HepG2 (cell line): ENCODE results near the gene BRAP. TPM values are rescaled to one million over a fixed set of nuclear protein-coding genes. Genes with fewer than 3 reads are reported as not detected.

Source experiments
- ATAD3A ChIP-seq: sonication (generic); formaldehyde crosslinking; IDR thresholded peaks from 2 replicates; pipeline ENCODE4 v1.4.0; 2020; ENCODE audit warnings: missing genetic modification reagents
- ATF5 ChIP-seq: sonication (generic); formaldehyde crosslinking; IDR thresholded peaks from 2 replicates; pipeline ENCODE4 v1.4.0; 2020; ENCODE audit warnings: mild to moderate bottlenecking, low read depth, missing genetic modification reagents
- ATF7-NPFF ChIP-seq: sonication (generic); formaldehyde crosslinking; IDR thresholded peaks from 2 replicates; pipeline ENCODE4 v1.8.1; 2023; ENCODE audit warnings: mild to moderate bottlenecking, low read depth, missing genetic modification reagents, moderate library complexity
- ATM ChIP-seq: fragments of 450-650 bp; IDR thresholded peaks from 2 replicates; pipeline ENCODE4 v1.7.1; 2017; ENCODE audit warnings: mild to moderate bottlenecking, borderline replicate concordance
- HMGA1 ChIP-seq: sonication (generic); formaldehyde crosslinking; conservative IDR thresholded peaks from 2 replicates; pipeline ENCODE4 v1.4.0; 2020; ENCODE audit warnings: missing genetic modification reagents
- ISX ChIP-seq: sonication (generic); formaldehyde crosslinking; conservative IDR thresholded peaks from 2 replicates; pipeline ENCODE4 v1.5.0; 2020; ENCODE audit warnings: missing genetic modification reagents
- KAT8 ChIP-seq: IDR thresholded peaks from 2 replicates; pipeline ENCODE4 v1.6.1; 2016; ENCODE audit warnings: missing genetic modification reagents, missing compliant biosample characterization
- MBD4 ChIP-seq: IDR thresholded peaks from 2 replicates; pipeline ENCODE4 v1.6.1; 2012; ENCODE audit warnings: low read length, inconsistent platforms, borderline replicate concordance
- MED13 ChIP-seq: sonication (generic); formaldehyde crosslinking; IDR thresholded peaks from 2 replicates; pipeline ENCODE4 v1.5.0; 2020; ENCODE audit warnings: missing genetic modification reagents
- PCBP2 ChIP-seq: fragments of 200-400 bp; formaldehyde crosslinking; optimal IDR thresholded peaks from 2 replicates; pipeline ENCODE3; 2018; ENCODE audit warnings: low read length, low read depth; ENCODE audit not compliant: poor library complexity, severe bottlenecking
- RFX1 ChIP-seq: fragments of 450-650 bp; IDR thresholded peaks from 2 replicates; pipeline ENCODE4 v1.6.1; 2017
- RNF2 ChIP-seq: fragments of 450-650 bp; conservative IDR thresholded peaks from 2 replicates; pipeline ENCODE4 v1.6.1; 2016; ENCODE audit warnings: low read depth
- SOX6 ChIP-seq, 2 experiments: fragments of 450-650 bp in 1 of 2; sonication (generic) in 1 of 2; formaldehyde crosslinking in 1 of 2; IDR thresholded peaks; 2 replicates each; pipeline versions ENCODE4 v1.4.0 to v1.6.1; 2017 to 2020; ENCODE audit warnings: antibody characterized with exemption in 1 of 2, mild to moderate bottlenecking in 1 of 2, missing genetic modification reagents in 1 of 2
- THYN1 ChIP-seq: sonication (generic); formaldehyde crosslinking; IDR thresholded peaks from 2 replicates; pipeline ENCODE4 v1.8.1; 2023; ENCODE audit warnings: low read depth, mild to moderate bottlenecking, moderate library complexity, missing genetic modification reagents, borderline replicate concordance
- ZNF549 ChIP-seq: sonication (generic); formaldehyde crosslinking; IDR thresholded peaks from 2 replicates; pipeline ENCODE4 v1.5.0; 2020; ENCODE audit warnings: missing genetic modification reagents
- polyA plus RNA-seq, 8 experiments: library from polyadenylated mRNA; depleted of rRNA in 3 of 8; stranded (reverse) in 7 of 8; unstranded in 1 of 8; fragments of >200 nt; fragmentation: Illumina TruSeq in 4 of 8; extraction: Trizol in 4 of 8; gene quantifications; 2 replicates each; pipeline versions ENCODE4 v1.2.1 to v1.2.3, GENCODE V29; 2011 to 2016; ENCODE audit warnings: low read depth in 4 of 8, missing spikeins in 1 of 8, mixed read lengths in 1 of 8; ENCODE audit not compliant: insufficient read depth in 1 of 8
- total RNA-seq, 5 experiments: library from RNA; depleted of rRNA; stranded (reverse); fragments of >200 nt; fragmentation: Illumina TruSeq; extraction: Trizol; gene quantifications; 2 replicates each; pipeline ENCODE4 v1.2.3, GENCODE V29; 2016; ENCODE audit warnings: low read depth in 1 of 5
- TF ChIP-seq, protein P1 (sequence below): sonication (generic); formaldehyde crosslinking; IDR thresholded peaks from 2 replicates; pipeline ENCODE4 v1.9.0; 2021; ENCODE audit warnings: missing genetic modification reagents, borderline replicate concordance
- TF ChIP-seq, protein P2 (sequence below), 2 experiments: IDR thresholded peaks; 2 replicates each; pipeline ENCODE4 v1.6.1; 2011 to 2012; ENCODE audit warnings: low read length in 2 of 2, borderline replicate concordance in 1 of 2, low read depth in 1 of 2, mild to moderate bottlenecking in 1 of 2, moderate library complexity in 1 of 2
- TF ChIP-seq, protein P3 (sequence below): sonication (generic); formaldehyde crosslinking; conservative IDR thresholded peaks from 2 replicates; pipeline ENCODE4 v1.4.0; 2020; ENCODE audit warnings: missing genetic modification reagents
- TF ChIP-seq, protein P4 (sequence below): IDR thresholded peaks from 2 replicates; pipeline ENCODE4 v1.6.1; 2016; ENCODE audit warnings: missing genetic modification reagents, missing compliant biosample characterization

Gene BRAP
- total and polyA plus RNA-seq, 2 of the 13 experiments (the other 11 are each of a cell fraction or from before 2014, with no cell fraction given), result 8.1 to 15.4 TPM

- TF ChIP-seq, protein P1, sequence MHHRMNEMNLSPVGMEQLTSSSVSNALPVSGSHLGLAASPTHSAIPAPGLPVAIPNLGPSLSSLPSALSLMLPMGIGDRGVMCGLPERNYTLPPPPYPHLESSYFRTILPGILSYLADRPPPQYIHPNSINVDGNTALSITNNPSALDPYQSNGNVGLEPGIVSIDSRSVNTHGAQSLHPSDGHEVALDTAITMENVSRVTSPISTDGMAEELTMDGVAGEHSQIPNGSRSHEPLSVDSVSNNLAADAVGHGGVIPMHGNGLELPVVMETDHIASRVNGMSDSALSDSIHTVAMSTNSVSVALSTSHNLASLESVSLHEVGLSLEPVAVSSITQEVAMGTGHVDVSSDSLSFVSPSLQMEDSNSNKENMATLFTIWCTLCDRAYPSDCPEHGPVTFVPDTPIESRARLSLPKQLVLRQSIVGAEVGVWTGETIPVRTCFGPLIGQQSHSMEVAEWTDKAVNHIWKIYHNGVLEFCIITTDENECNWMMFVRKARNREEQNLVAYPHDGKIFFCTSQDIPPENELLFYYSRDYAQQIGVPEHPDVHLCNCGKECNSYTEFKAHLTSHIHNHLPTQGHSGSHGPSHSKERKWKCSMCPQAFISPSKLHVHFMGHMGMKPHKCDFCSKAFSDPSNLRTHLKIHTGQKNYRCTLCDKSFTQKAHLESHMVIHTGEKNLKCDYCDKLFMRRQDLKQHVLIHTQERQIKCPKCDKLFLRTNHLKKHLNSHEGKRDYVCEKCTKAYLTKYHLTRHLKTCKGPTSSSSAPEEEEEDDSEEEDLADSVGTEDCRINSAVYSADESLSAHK (CRISPR knock-in tag), result no peak
- TF ChIP-seq, protein P2, sequence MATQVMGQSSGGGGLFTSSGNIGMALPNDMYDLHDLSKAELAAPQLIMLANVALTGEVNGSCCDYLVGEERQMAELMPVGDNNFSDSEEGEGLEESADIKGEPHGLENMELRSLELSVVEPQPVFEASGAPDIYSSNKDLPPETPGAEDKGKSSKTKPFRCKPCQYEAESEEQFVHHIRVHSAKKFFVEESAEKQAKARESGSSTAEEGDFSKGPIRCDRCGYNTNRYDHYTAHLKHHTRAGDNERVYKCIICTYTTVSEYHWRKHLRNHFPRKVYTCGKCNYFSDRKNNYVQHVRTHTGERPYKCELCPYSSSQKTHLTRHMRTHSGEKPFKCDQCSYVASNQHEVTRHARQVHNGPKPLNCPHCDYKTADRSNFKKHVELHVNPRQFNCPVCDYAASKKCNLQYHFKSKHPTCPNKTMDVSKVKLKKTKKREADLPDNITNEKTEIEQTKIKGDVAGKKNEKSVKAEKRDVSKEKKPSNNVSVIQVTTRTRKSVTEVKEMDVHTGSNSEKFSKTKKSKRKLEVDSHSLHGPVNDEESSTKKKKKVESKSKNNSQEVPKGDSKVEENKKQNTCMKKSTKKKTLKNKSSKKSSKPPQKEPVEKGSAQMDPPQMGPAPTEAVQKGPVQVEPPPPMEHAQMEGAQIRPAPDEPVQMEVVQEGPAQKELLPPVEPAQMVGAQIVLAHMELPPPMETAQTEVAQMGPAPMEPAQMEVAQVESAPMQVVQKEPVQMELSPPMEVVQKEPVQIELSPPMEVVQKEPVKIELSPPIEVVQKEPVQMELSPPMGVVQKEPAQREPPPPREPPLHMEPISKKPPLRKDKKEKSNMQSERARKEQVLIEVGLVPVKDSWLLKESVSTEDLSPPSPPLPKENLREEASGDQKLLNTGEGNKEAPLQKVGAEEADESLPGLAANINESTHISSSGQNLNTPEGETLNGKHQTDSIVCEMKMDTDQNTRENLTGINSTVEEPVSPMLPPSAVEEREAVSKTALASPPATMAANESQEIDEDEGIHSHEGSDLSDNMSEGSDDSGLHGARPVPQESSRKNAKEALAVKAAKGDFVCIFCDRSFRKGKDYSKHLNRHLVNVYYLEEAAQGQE (IDR thresholded peaks at IDR 0.05; ENCODE audit: borderline replicate concordance in 1 of 2, low read depth in 1 of 2, low read length in 2 of 2), result no peak
- TF ChIP-seq MBD4 (no peak), ATF5 (CRISPR knock-in tag) (no peak), ZNF549 (CRISPR knock-in tag) (no peak), RFX1 (no peak), ATF7-NPFF (CRISPR knock-in tag) (0 out of 2 replicates have a peak, but pooled peaks have one; percentile 18), SOX6 (IDR thresholded peaks at IDR 0.05) (no peak), SOX6 (CRISPR knock-in tag; IDR thresholded peaks at IDR 0.05) (0 out of 2 replicates have a peak, but pooled peaks have one; percentile 40), ATAD3A (CRISPR knock-in tag) (no peak), HMGA1 (CRISPR knock-in tag) (no peak), MED13 (no peak), ATM (no peak), PCBP2 (no peak), THYN1 (CRISPR knock-in tag) (no peak), ISX (CRISPR knock-in tag) (no peak), KAT8 (CRISPR knock-in tag) (no peak; the same call in 1 of the 2 replicates), RNF2 (no peak)
- TF ChIP-seq, protein P3, sequence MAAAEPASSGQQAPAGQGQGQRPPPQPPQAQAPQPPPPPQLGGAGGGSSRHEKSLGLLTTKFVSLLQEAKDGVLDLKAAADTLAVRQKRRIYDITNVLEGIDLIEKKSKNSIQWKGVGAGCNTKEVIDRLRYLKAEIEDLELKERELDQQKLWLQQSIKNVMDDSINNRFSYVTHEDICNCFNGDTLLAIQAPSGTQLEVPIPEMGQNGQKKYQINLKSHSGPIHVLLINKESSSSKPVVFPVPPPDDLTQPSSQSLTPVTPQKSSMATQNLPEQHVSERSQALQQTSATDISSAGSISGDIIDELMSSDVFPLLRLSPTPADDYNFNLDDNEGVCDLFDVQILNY (CRISPR knock-in tag), result no peak
- TF ChIP-seq, protein P4, sequence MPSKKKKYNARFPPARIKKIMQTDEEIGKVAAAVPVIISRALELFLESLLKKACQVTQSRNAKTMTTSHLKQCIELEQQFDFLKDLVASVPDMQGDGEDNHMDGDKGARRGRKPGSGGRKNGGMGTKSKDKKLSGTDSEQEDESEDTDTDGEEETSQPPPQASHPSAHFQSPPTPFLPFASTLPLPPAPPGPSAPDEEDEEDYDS, result no peak
Measured at GRCh38 chr12:111597831-111598636, 87.7 kb downstream of the BRAP start (continued).
